Thyroid gland (tissue), 4 donors: ENCODE data around the gene SIAH3.

Source experiments
- POLR2A ChIP-seq, 2 donors: fragments of 450-650 bp; IDR thresholded peaks; one replicate each; pipeline ENCODE4 v1.6.1; 2017; ENCODE audit warnings: antibody characterized with exemption in 2 of 2, mild to moderate bottlenecking in 2 of 2, moderate library complexity in 1 of 2
- TF ChIP-seq, protein P1 (sequence below), 6 experiments: fragments of 200-600 bp in 3 of 6; fragments of 450-650 bp in 3 of 6; sonication (generic) in 3 of 6; IDR thresholded peaks; one replicate each; pipeline ENCODE4 v1.5.1; 2016 to 2019; ENCODE audit warnings: antibody characterized with exemption in 6 of 6, mild to moderate bottlenecking in 2 of 6, inconsistent platforms in 1 of 6, moderate library complexity in 1 of 6

DNA sequence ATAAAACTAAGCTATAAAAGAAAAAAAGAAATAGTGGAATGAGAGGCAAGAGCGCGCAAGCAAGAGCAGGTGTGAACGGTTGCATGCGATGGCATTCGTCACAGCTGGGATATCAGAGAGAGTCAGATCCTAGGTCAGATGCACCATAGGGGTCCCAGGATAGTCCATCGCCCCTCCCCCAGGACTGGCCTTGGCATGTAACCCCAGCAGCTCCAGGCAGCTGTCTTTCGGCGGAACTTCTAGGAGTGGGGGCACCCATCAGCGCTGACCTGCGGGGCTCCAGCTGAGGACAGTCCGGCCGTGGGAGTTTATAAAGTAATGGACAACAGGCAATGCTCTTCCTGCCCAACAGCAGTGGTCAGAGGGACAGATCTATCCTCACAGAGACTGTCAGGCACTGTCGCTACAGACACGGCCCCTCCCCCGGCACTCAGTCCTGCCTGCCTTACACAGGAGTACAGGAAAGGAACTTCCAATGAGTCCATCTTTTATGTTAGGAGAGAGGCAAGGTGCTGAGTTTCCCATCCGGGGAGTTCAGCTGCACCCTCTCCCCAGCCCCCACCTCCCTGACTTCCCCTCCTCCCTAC is 1.4 kb downstream of the SIAH3 start:
- TF ChIP-seq POLR2A (IDR thresholded peaks at IDR 0.05): no peak
- TF ChIP-seq, protein P1, sequence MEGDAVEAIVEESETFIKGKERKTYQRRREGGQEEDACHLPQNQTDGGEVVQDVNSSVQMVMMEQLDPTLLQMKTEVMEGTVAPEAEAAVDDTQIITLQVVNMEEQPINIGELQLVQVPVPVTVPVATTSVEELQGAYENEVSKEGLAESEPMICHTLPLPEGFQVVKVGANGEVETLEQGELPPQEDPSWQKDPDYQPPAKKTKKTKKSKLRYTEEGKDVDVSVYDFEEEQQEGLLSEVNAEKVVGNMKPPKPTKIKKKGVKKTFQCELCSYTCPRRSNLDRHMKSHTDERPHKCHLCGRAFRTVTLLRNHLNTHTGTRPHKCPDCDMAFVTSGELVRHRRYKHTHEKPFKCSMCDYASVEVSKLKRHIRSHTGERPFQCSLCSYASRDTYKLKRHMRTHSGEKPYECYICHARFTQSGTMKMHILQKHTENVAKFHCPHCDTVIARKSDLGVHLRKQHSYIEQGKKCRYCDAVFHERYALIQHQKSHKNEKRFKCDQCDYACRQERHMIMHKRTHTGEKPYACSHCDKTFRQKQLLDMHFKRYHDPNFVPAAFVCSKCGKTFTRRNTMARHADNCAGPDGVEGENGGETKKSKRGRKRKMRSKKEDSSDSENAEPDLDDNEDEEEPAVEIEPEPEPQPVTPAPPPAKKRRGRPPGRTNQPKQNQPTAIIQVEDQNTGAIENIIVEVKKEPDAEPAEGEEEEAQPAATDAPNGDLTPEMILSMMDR (IDR thresholded peaks at IDR 0.05): no peak
